Upper lobe of left lung (tissue), 4 donors: ENCODE data around the gene ILDR2.

ENCODE experiments used
- EP300 ChIP-seq, 4 donors: sonication (generic); formaldehyde crosslinking; IDR thresholded peaks; one replicate each; pipeline ENCODE4 v1.5.1; 2017; ENCODE audit warnings: antibody characterized with exemption in 4 of 4, control low read depth in 2 of 4
- POLR2A ChIP-seq, 4 donors: fragments of 450-650 bp; IDR thresholded peaks; one replicate each; pipeline ENCODE4 v1.5.1; 2016 to 2017; ENCODE audit warnings: antibody characterized with exemption in 4 of 4, mild to moderate bottlenecking in 2 of 4
- POLR2AphosphoS5 ChIP-seq, 2 donors: sonication (generic); formaldehyde crosslinking; IDR thresholded peaks; one replicate each; pipeline ENCODE4 v1.5.1; 2017; ENCODE audit warnings: antibody characterized with exemption in 2 of 2
- TF ChIP-seq, protein P1 (sequence below), 6 experiments: fragments of 450-650 bp in 4 of 6; fragments of 200-600 bp in 2 of 6; sonication (generic) in 2 of 6; IDR thresholded peaks; one replicate each; pipeline ENCODE4 v1.5.1; 2016 to 2019; ENCODE audit warnings: antibody characterized with exemption in 6 of 6

DNA sequence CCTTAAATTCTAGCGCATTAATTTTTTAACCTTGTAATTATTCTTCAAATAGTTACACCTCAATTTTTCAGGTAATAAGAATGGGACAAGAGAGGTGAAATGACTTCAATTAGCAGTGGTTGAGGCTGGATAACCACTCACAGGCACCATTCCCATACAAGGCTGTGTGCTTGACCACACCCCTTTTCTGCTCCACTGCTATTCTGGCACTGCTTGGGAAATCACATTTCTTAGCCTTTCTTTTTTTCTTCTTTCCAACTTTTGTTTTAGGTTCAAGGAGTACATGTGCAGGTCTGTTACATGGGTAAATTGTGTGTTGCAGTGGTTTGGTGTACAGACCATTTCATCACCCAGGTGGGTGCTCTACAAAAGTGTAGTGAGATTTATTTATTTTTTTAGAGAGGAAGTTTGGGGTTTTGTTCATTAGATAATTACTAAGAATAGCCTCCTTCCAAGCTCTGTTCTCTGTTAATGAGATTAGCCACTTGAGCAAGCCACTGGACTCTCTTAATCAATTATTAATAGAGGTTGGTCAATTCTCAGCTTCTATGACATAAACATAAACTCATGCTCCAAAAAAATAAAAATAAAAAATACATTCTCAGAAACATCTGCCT lies 14.4 kb downstream of the ILDR2 start:
- TF ChIP-seq, protein P1, sequence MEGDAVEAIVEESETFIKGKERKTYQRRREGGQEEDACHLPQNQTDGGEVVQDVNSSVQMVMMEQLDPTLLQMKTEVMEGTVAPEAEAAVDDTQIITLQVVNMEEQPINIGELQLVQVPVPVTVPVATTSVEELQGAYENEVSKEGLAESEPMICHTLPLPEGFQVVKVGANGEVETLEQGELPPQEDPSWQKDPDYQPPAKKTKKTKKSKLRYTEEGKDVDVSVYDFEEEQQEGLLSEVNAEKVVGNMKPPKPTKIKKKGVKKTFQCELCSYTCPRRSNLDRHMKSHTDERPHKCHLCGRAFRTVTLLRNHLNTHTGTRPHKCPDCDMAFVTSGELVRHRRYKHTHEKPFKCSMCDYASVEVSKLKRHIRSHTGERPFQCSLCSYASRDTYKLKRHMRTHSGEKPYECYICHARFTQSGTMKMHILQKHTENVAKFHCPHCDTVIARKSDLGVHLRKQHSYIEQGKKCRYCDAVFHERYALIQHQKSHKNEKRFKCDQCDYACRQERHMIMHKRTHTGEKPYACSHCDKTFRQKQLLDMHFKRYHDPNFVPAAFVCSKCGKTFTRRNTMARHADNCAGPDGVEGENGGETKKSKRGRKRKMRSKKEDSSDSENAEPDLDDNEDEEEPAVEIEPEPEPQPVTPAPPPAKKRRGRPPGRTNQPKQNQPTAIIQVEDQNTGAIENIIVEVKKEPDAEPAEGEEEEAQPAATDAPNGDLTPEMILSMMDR (IDR thresholded peaks at IDR 0.05), result no peak
- TF ChIP-seq POLR2A (IDR thresholded peaks at IDR 0.05) (no peak), POLR2AphosphoS5 (IDR thresholded peaks at IDR 0.05) (no peak), EP300 (IDR thresholded peaks at IDR 0.05) (no peak)
